KMS-11 (cell line): Measurements from ENCODE around the gene SNCAIP.

Source experiments
- H2AFZ ChIP-seq: fragments of 200-600 bp; sonication (generic); 2 replicates; pipeline ENCODE4 v1.6.1; 2016; ENCODE audit warnings: antibody characterized with exemption, mixed run types, low read depth
- H3K27ac ChIP-seq: fragments of 200-600 bp; sonication (generic); 2 replicates; pipeline ENCODE4 v1.6.1; 2016; ENCODE audit warnings: mild to moderate bottlenecking, mixed run types
- H3K27me3 ChIP-seq: fragments of 200-600 bp; sonication (generic); 2 replicates; pipeline ENCODE4 v1.6.1; 2017; ENCODE audit warnings: mild to moderate bottlenecking, low read depth, mixed run types, moderate library complexity; ENCODE audit not compliant: insufficient read depth
- H3K36me3 ChIP-seq: fragments of 200-600 bp; sonication (generic); 2 replicates; pipeline ENCODE4 v1.6.1; 2017; ENCODE audit warnings: mild to moderate bottlenecking, mixed run types; ENCODE audit not compliant: insufficient read depth
- H3K4me1 ChIP-seq: fragments of 200-600 bp; sonication (generic); 2 replicates; pipeline ENCODE4 v1.6.1; 2016; ENCODE audit warnings: mild to moderate bottlenecking, low read depth, mixed run types; ENCODE audit not compliant: poor library complexity, severe bottlenecking
- H3K4me2 ChIP-seq: fragments of 200-600 bp; sonication (generic); 2 replicates; pipeline ENCODE4 v1.7.0; 2016; ENCODE audit warnings: mild to moderate bottlenecking, mixed run types
- H3K4me3 ChIP-seq: fragments of 200-600 bp; sonication (generic); IDR thresholded peaks from 2 replicates; pipeline ENCODE4 v1.6.1; 2017; ENCODE audit warnings: low read depth, low read length, mixed read lengths; ENCODE audit not compliant: insufficient read depth
- H3K79me2 ChIP-seq: fragments of 200-600 bp; sonication (generic); 2 replicates; pipeline ENCODE4 v1.6.1; 2016; ENCODE audit warnings: low read depth, mixed run types; ENCODE audit not compliant: insufficient read depth
- H3K9ac ChIP-seq: fragments of 200-600 bp; sonication (generic); 2 replicates; pipeline ENCODE4 v1.6.1; 2016; ENCODE audit warnings: mild to moderate bottlenecking, mixed run types
- H4K20me1 ChIP-seq: fragments of 200-600 bp; sonication (generic); 2 replicates; pipeline ENCODE4 v1.6.1; 2016; ENCODE audit warnings: mild to moderate bottlenecking, mixed run types; ENCODE audit not compliant: insufficient read depth
- TF ChIP-seq, protein P1 (sequence below): fragments of 200-600 bp; sonication (generic); conservative IDR thresholded peaks from 2 replicates; pipeline ENCODE4 v1.6.1; 2017; ENCODE audit warnings: low read depth, mild to moderate bottlenecking, antibody characterized with exemption, low read length, moderate library complexity, mixed read lengths

SNCAIP gene

DNA sequence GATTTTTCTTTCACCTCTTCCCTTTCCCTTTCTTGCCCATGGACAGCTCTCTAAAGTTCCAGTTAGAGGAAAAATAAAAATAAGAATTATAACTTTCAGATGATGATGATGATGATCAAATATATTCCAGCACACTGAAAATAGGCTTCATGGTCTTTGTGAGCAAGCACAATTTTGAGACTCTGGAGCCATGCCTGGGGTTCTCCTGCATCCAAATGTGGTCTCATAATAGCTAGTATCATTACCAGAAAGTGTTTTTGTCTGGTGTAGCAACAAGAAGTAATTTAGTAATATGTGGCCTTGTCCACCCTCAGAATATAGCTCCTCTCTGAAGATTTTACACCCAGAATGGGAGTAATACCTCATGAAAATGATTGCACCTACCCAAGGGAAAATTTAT is 150.4 kb downstream of the SNCAIP start:
- no peaks in the 10 kb centered on the region for H3K79me2 ChIP-seq
- H3K27me3 ChIP-seq = no peaks in the 10 kb centered on the region
- no peaks in the 10 kb centered on the region for H4K20me1 ChIP-seq
- no peak overlapping the region for H3K4me2 ChIP-seq
- H3K4me3 ChIP-seq = no peak overlapping the region
- no peak overlapping the region for H3K27ac ChIP-seq
- H3K9ac ChIP-seq = no peak overlapping the region
- H3K4me1 ChIP-seq = no peaks in the 10 kb centered on the region
- TF ChIP-seq, protein P1, sequence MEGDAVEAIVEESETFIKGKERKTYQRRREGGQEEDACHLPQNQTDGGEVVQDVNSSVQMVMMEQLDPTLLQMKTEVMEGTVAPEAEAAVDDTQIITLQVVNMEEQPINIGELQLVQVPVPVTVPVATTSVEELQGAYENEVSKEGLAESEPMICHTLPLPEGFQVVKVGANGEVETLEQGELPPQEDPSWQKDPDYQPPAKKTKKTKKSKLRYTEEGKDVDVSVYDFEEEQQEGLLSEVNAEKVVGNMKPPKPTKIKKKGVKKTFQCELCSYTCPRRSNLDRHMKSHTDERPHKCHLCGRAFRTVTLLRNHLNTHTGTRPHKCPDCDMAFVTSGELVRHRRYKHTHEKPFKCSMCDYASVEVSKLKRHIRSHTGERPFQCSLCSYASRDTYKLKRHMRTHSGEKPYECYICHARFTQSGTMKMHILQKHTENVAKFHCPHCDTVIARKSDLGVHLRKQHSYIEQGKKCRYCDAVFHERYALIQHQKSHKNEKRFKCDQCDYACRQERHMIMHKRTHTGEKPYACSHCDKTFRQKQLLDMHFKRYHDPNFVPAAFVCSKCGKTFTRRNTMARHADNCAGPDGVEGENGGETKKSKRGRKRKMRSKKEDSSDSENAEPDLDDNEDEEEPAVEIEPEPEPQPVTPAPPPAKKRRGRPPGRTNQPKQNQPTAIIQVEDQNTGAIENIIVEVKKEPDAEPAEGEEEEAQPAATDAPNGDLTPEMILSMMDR = no peak
- no peaks in the 10 kb centered on the region for H3K36me3 ChIP-seq
- no peak overlapping the region for H2AFZ ChIP-seq

DNA sequence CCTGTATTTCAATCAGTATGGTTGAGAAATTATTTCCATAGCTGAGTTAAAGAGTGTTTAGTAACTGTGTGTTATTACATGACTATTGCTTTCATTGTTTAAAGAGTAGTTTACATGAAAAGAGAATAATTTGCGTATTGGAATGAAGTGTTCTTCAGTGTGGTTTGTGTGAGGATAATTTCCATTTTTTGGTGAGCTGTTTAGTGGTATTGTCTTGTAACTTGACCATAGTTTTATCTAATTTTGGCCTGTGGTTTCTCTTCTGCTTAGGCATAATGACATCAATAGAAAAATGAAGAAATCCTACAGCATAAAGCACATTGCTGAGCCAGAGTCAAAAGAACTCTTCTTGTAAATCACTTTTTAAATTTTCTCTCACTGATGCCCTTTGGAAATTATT is 151.2 kb downstream of the SNCAIP start:
- no peaks in the 10 kb centered on the region for H3K27me3 ChIP-seq
- no peak overlapping the region for H3K27ac ChIP-seq
- no peaks in the 10 kb centered on the region for H3K36me3 ChIP-seq
- no peak overlapping the region for H3K9ac ChIP-seq
- no peak overlapping the region for H3K4me2 ChIP-seq
- H3K4me1 ChIP-seq = no peaks in the 10 kb centered on the region
- no peaks in the 10 kb centered on the region for H4K20me1 ChIP-seq
- H3K79me2 ChIP-seq = no peaks in the 10 kb centered on the region
- H2AFZ ChIP-seq = no peak overlapping the region
- TF ChIP-seq, protein P1 = no peak
- no peak overlapping the region for H3K4me3 ChIP-seq

DNA sequence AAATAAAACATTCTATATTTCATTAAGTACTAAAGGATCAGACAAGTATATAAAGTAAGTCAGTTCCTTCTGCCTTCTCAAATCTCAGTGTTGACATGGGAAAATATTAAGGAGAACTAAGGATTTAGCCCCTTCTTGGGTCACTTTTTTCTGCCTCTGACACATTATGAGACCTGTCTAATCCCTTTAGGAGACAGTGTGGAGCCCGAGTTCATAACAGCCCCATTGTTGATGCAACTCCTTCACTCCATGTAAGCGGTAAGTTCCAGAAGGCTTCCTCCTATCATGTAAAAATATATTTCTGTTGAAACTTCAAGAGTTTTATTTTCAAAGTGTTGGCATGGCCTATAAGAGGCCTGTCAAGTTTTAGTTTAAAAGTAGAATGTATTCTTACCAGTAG is 152.2 kb downstream of the SNCAIP start:
- Histone ChIP-seq H4K20me1 (no peaks in the 10 kb centered on the region), H3K27ac (no peak overlapping the region), H2AFZ (no peak overlapping the region), H3K9ac (no peak overlapping the region), H3K27me3 (no peaks in the 10 kb centered on the region), H3K4me2 (no peak overlapping the region), H3K36me3 (no peaks in the 10 kb centered on the region), H3K79me2 (no peaks in the 10 kb centered on the region), H3K4me3 (no peak overlapping the region), H3K4me1 (no peaks in the 10 kb centered on the region)
- TF ChIP-seq, protein P1 = no peak

DNA sequence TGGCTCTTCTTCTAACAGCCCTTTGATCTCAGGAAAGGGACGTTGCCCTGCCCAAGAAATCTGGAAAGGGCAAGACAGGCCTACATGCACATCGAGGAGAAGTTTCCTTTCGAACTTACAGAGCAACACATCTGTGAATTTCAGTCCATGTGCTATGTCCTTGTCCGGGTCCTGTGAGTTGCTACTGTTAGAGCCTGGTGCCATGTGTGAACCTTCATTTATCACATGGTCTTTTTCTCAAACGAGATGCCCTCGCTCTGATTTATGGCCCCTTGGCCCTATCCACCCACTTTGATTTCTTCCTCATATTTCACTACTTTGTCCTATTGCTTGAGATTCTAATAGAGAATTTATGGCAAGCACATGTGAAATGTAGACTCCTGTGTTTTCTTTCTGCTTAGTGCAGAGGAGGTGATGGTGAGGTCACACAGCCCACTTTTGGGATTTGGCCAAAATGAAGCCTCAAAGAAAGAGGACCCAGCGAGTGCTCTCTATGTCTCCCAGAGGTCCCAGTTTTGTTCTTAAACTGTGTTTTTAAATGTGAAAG is 153.1 kb downstream of the SNCAIP start:
- Histone ChIP-seq H3K9ac (no peak overlapping the region), H3K36me3 (no peaks in the 10 kb centered on the region), H3K4me3 (no peak overlapping the region), H4K20me1 (no peaks in the 10 kb centered on the region), H3K4me2 (no peak overlapping the region), H3K27me3 (no peaks in the 10 kb centered on the region), H2AFZ (no peak overlapping the region), H3K79me2 (no peaks in the 10 kb centered on the region), H3K4me1 (no peaks in the 10 kb centered on the region), H3K27ac (no peak overlapping the region)
- TF ChIP-seq, protein P1 = no peak
